HepG2 (cell line): ENCODE measurements around the gene CRLF1. TPM values are rescaled to one million over a fixed set of nuclear protein-coding genes. Genes with fewer than 3 reads are reported as not detected.

ENCODE experiments used
- UBTF ChIP-seq: sonication (generic); formaldehyde crosslinking; IDR thresholded peaks from 2 replicates; pipeline ENCODE4 v1.4.0; 2020; ENCODE audit warnings: mild to moderate bottlenecking, missing genetic modification reagents
- ZBTB10 ChIP-seq: sonication (generic); formaldehyde crosslinking; IDR thresholded peaks from 2 replicates; pipeline ENCODE4 v1.4.0; 2020; ENCODE audit warnings: missing genetic modification reagents, borderline replicate concordance
- ZNF790 ChIP-seq: sonication (generic); formaldehyde crosslinking; IDR thresholded peaks from 2 replicates; pipeline ENCODE4 v1.8.0; 2022; ENCODE audit warnings: missing genetic modification reagents, mild to moderate bottlenecking, borderline replicate concordance
- polyA plus RNA-seq, 8 experiments: library from polyadenylated mRNA; depleted of rRNA in 3 of 8; stranded (reverse) in 7 of 8; unstranded in 1 of 8; fragments of >200 nt; fragmentation: Illumina TruSeq in 4 of 8; extraction: Trizol in 4 of 8; gene quantifications; 2 replicates each; pipeline versions ENCODE4 v1.2.1 to v1.2.3, GENCODE V29; 2011 to 2016; ENCODE audit warnings: low read depth in 4 of 8, missing spikeins in 1 of 8, mixed read lengths in 1 of 8; ENCODE audit not compliant: insufficient read depth in 1 of 8
- total RNA-seq, 5 experiments: library from RNA; depleted of rRNA; stranded (reverse); fragments of >200 nt; fragmentation: Illumina TruSeq; extraction: Trizol; gene quantifications; 2 replicates each; pipeline ENCODE4 v1.2.3, GENCODE V29; 2016; ENCODE audit warnings: low read depth in 1 of 5
- TF ChIP-seq, protein P1 (sequence below): sonication (generic); formaldehyde crosslinking; IDR thresholded peaks from 2 replicates; pipeline ENCODE4 v1.9.0; 2022; ENCODE audit warnings: missing genetic modification reagents, mild to moderate bottlenecking, borderline replicate concordance
- TF ChIP-seq, protein P2 (sequence below): sonication (generic); formaldehyde crosslinking; IDR thresholded peaks from 2 replicates; pipeline ENCODE4 v1.4.0; 2020; ENCODE audit warnings: mild to moderate bottlenecking, missing genetic modification reagents
- TF ChIP-seq, protein P3 (sequence below): sonication (generic); formaldehyde crosslinking; IDR thresholded peaks from 2 replicates; pipeline ENCODE4 v1.5.1; 2020; ENCODE audit warnings: mild to moderate bottlenecking, missing genetic modification reagents, moderate library complexity

CRLF1 gene
- total and polyA plus RNA-seq, 2 of the 13 experiments (the other 11 are each of a cell fraction or from before 2014, with no cell fraction given), result 217 to 296 TPM

DNA sequence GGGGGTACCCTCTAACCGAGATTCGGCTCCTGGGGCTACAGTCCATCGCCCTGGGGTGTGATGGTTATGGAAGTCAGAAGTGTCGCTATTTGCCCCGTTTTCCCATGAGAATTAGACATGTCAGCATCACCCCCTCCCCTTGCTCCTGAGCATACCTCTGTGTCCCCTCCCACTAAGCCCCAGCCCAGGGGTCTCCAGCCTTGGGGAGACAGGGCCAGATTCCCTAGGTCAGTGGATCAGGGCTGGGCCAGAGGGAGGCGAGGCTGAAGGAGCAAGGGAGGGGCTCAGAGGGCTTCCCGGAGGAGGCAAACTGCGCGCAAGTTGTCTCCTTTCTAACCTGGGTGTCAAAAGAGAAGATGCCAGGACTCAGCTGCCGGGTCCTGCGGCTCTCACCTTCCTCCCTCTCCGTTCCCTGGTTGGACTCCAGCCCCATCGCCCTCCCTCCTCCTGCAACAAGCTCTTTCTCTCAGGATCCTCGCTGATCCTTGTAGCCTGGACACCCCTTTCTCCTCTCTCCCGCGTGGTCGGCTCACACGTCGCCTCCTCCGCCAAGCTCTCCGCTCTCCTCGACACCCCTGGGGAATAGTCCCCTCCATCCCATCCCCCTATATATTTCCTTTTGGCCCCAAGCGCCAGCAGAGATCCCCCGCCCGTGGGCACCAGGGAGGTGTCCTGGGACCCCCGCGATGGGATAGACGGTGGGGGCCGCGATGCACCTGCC, 5.6 kb upstream of the CRLF1 start (continued):
- TF ChIP-seq UBTF (CRISPR knock-in tag), result 0 out of 2 replicates have a peak, but pooled peaks have one; percentile 13
- no peak for TF ChIP-seq ZBTB10 (CRISPR knock-in tag)
- TF ChIP-seq ZNF790 (CRISPR knock-in tag), result no peak
- TF ChIP-seq, protein P1, sequence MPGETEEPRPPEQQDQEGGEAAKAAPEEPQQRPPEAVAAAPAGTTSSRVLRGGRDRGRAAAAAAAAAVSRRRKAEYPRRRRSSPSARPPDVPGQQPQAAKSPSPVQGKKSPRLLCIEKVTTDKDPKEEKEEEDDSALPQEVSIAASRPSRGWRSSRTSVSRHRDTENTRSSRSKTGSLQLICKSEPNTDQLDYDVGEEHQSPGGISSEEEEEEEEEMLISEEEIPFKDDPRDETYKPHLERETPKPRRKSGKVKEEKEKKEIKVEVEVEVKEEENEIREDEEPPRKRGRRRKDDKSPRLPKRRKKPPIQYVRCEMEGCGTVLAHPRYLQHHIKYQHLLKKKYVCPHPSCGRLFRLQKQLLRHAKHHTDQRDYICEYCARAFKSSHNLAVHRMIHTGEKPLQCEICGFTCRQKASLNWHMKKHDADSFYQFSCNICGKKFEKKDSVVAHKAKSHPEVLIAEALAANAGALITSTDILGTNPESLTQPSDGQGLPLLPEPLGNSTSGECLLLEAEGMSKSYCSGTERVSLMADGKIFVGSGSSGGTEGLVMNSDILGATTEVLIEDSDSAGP, result peak; percentile 53; the same call in 1 of the 2 replicates
- TF ChIP-seq, protein P2, sequence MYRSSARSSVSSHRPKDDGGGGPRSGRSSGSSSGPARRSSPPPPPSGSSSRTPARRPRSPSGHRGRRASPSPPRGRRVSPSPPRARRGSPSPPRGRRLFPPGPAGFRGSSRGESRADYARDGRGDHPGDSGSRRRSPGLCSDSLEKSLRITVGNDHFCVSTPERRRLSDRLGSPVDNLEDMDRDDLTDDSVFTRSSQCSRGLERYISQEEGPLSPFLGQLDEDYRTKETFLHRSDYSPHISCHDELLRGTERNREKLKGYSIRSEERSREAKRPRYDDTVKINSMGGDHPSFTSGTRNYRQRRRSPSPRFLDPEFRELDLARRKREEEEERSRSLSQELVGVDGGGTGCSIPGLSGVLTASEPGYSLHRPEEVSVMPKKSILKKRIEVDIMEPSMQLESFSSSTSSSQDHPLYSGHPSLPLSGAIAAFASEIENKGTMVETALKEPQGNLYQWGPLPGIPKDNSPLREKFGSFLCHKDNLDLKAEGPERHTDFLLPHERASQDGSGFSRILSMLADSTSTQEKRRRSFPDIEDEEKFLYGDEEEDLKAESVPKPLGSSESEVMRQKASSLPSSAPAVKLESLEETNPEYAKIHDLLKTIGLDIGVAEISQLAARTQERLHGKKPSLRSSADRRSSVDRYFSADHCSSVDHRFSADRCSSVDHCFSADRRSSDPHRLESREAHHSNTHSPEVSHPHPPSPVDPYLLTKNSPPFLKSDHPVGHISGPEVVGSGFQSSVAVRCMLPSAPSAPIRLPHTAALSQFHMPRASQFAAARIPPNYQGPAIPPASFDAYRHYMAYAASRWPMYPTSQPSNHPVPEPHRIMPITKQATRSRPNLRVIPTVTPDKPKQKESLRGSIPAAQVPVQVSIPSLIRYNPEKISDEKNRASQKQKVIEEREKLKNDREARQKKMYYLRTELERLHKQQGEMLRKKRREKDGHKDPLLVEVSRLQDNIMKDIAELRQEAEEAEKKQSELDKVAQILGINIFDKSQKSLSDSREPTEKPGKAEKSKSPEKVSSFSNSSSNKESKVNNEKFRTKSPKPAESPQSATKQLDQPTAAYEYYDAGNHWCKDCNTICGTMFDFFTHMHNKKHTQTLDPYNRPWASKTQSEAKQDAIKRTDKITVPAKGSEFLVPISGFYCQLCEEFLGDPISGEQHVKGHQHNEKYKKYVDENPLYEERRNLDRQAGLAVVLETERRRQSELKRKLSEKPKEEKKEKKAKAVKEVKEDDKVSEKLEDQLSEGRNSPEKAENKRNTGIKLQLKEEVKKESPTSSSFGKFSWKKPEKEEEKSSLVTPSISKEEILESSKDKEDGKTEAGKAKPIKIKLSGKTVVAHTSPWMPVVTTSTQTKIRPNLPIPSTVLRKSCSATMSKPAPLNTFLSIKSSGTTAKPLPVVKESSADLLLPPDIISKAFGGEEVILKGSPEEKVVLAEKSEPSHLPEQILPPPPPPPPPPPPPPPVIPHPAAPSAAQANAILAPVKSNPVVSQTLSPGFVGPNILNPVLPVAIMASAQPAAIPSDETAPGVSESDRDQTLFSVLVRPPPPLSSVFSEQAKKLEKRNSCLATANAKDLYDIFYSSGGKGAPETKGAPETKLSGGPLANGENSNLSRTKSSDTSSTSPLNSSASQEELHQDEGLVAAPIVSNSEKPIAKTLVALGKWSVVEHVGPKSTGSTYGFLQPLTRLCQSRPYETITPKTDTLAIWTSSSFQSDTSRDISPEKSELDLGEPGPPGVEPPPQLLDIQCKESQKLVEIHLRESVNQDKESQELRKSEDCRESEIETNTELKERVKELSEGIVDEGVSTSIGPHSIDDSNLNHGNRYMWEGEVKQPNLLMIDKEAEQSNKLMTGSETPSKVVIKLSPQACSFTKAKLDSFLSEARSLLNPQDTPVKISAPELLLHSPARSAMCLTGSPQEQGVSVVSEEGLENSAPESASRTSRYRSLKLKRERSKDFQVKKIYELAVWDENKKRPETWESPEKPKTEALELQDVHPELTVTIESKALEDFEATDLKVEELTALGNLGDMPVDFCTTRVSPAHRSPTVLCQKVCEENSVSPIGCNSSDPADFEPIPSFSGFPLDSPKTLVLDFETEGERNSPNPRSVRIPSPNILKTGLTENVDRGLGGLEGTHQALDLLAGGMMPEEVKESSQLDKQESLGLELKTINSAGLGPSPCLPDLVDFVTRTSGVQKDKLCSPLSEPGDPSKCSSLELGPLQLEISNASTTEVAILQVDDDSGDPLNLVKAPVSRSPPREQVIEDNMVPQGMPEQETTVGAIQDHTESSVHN (CRISPR knock-in tag), result no peak
- TF ChIP-seq, protein P3, sequence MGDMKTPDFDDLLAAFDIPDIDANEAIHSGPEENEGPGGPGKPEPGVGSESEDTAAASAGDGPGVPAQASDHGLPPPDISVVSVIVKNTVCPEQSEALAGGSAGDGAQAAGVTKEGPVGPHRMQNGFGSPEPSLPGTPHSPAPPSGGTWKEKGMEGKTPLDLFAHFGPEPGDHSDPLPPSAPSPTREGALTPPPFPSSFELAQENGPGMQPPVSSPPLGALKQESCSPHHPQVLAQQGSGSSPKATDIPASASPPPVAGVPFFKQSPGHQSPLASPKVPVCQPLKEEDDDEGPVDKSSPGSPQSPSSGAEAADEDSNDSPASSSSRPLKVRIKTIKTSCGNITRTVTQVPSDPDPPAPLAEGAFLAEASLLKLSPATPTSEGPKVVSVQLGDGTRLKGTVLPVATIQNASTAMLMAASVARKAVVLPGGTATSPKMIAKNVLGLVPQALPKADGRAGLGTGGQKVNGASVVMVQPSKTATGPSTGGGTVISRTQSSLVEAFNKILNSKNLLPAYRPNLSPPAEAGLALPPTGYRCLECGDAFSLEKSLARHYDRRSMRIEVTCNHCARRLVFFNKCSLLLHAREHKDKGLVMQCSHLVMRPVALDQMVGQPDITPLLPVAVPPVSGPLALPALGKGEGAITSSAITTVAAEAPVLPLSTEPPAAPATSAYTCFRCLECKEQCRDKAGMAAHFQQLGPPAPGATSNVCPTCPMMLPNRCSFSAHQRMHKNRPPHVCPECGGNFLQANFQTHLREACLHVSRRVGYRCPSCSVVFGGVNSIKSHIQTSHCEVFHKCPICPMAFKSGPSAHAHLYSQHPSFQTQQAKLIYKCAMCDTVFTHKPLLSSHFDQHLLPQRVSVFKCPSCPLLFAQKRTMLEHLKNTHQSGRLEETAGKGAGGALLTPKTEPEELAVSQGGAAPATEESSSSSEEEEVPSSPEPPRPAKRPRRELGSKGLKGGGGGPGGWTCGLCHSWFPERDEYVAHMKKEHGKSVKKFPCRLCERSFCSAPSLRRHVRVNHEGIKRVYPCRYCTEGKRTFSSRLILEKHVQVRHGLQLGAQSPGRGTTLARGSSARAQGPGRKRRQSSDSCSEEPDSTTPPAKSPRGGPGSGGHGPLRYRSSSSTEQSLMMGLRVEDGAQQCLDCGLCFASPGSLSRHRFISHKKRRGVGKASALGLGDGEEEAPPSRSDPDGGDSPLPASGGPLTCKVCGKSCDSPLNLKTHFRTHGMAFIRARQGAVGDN, result peak; percentile 52; the same call in 1 of the 2 replicates
